ENCODE measurements around the gene ZBTB20.

Gene ZBTB20

GRCh38 chr3:114789803-114790202, 357.3 kb downstream of the ZBTB20 start:
- TF ChIP-seq CTCF (IDR thresholded peaks at IDR 0.05; ENCODE audit: control insufficient read depth, insufficient read depth, low read depth, low read length, missing control alignments), result no peak
- no peak for DNase-seq (ENCODE audit: low read depth)
- H3K4me3 ChIP-seq (ENCODE audit: control insufficient read depth, low read depth, low read length), result no peak overlapping the region

- DNase-seq (ENCODE audit: low read depth), result no peak
- no peak for TF ChIP-seq CTCF (IDR thresholded peaks at IDR 0.05; ENCODE audit: control insufficient read depth, insufficient read depth, low read depth, low read length, missing control alignments)
Observed at GRCh38 chr3:114775395-114775794, 371.7 kb downstream of the ZBTB20 start.

DNA sequence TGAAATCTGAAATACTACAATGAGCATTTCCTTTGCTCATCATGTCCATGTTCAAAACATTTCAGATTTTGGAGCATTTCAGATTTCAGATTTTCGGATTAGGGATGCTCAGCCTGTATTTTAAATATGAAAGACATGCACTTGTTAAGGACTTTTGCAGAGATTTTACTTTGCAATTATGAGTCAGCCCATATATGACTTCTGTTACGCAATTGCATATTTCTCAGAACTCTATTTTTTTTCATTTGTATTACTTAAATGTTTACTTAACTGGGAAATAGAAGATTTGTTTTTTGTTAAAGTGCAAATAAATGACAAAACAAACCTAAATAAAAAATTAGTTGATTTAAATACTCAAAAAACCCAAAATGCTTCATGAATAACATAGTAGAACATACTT, 376.2 kb downstream of the ZBTB20 start:
- TF ChIP-seq CTCF (IDR thresholded peaks at IDR 0.05; ENCODE audit: control insufficient read depth, insufficient read depth, low read depth, low read length, missing control alignments), result no peak
- H3K4me3 ChIP-seq (ENCODE audit: control insufficient read depth, low read depth, low read length), result no peak overlapping the region
- DNase-seq (ENCODE audit: low read depth), result no peak

More at GRCh38 chr3:114775395-114775794, 371.7 kb downstream of the ZBTB20 start:
- no peak overlapping the region for H3K4me3 ChIP-seq (ENCODE audit: control insufficient read depth, low read depth, low read length)

DNA sequence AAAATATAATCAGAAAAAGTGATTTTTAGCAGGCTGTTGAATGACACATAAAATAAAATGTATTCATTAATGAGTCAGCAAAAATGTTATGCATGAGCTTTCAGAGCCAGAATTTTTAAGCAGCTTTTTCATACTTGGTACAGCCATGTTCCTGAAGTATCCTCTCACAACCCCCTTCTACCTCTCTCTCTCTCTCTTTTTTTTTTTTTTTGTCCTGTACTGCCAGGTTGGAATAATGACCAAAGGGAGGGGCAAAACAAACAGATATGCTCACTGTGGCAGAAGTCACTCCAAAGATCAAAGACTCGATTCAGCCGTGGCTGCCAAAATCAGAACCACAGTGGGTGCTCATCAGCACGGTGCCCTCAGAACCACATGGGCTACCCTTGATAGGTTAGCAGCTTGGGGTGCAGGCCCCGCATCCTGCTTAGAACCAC, 383.0 kb downstream of the ZBTB20 start:
- H3K4me3 ChIP-seq (ENCODE audit: control insufficient read depth, low read depth, low read length), result no peak overlapping the region
- DNase-seq (ENCODE audit: low read depth), result no peak
- no peak for TF ChIP-seq CTCF (IDR thresholded peaks at IDR 0.05; ENCODE audit: control insufficient read depth, insufficient read depth, low read depth, low read length, missing control alignments)

DNA sequence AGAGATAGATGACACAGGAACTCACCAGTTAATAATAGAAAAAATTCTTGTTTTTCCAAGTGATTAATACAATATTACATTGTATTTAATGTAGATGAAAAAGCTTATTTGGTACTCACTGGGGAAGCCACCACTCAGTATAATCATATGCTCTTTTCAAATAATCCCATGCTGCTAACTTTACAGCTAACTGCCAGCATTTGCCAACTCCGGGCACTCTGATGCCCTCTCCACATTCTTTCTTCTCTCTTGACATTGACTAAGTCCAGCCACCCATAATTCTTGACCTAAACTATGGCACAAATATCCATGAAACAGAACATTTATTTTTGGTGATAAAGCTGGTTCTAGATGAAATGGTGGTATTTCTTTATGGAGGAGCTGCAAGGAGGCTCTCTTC, 384.9 kb downstream of the ZBTB20 start:
- no peak for DNase-seq (ENCODE audit: low read depth)
- no peak overlapping the region for H3K4me3 ChIP-seq (ENCODE audit: control insufficient read depth, low read depth, low read length)
- no peak for TF ChIP-seq CTCF (IDR thresholded peaks at IDR 0.05; ENCODE audit: control insufficient read depth, insufficient read depth, low read depth, low read length, missing control alignments)

GRCh38 chr3:114760679-114761078, 386.4 kb downstream of the ZBTB20 start:
- no peak for TF ChIP-seq CTCF (IDR thresholded peaks at IDR 0.05; ENCODE audit: control insufficient read depth, insufficient read depth, low read depth, low read length, missing control alignments)
- no peak overlapping the region for H3K4me3 ChIP-seq (ENCODE audit: control insufficient read depth, low read depth, low read length)
- DNase-seq (ENCODE audit: low read depth), result no peak
